CD14-positive monocyte (primary cell): ENCODE results near the gene SPATA13. TPM values are rescaled to one million over a fixed set of nuclear protein-coding genes. Genes with fewer than 3 reads are reported as not detected.

Source experiments
- DNase-seq, 3 donors: peaks; one replicate each; pipeline ENCODE4 v3.0.0-alpha.2; 2011 to 2022
- H2AFZ ChIP-seq: 2 replicates; pipeline ENCODE4 v1.6.0; 2012; ENCODE audit warnings: mild to moderate bottlenecking, low read depth, low read length, inconsistent platforms; ENCODE audit not compliant: insufficient read depth, poor library complexity, severe bottlenecking
- H3K27ac ChIP-seq, 2 donors: 1 replicate in 1 of 2; 2 replicates in 1 of 2; pipeline ENCODE4 v1.5.1; 2012 to 2013; ENCODE audit warnings: low read length in 2 of 2, control low read depth in 1 of 2, inconsistent platforms in 1 of 2, low read depth in 1 of 2, mild to moderate bottlenecking in 1 of 2
- H3K27me3 ChIP-seq, 2 donors: one replicate each; pipeline versions ENCODE4 v1.6.0 to v1.6.1; 2011 to 2013; ENCODE audit warnings: low read length in 2 of 2; ENCODE audit not compliant: control insufficient read depth in 2 of 2, insufficient read depth in 2 of 2
- H3K36me3 ChIP-seq, 2 donors: replicated peaks in 1 of 2; 1 replicate in 1 of 2; 2 replicates in 1 of 2; pipeline versions ENCODE4 v1.5.1 to v1.6.1; 2012 to 2013; ENCODE audit warnings: low read length in 2 of 2, control low read depth in 1 of 2, inconsistent platforms in 1 of 2, mild to moderate bottlenecking in 1 of 2; ENCODE audit not compliant: insufficient read depth in 2 of 2, control insufficient read depth in 1 of 2
- H3K4me1 ChIP-seq, 2 donors: 1 replicate in 1 of 2; 2 replicates in 1 of 2; pipeline versions ENCODE4 v1.5.1 to v1.6.1; 2012 to 2013; ENCODE audit warnings: low read length in 2 of 2, control low read depth in 1 of 2, inconsistent platforms in 1 of 2, mild to moderate bottlenecking in 1 of 2, moderate library complexity in 1 of 2; ENCODE audit not compliant: insufficient read depth in 2 of 2, control insufficient read depth in 1 of 2
- H3K4me2 ChIP-seq: replicated peaks from 2 replicates; pipeline ENCODE3; 2012; ENCODE audit warnings: low read length, moderate library complexity, mild to moderate bottlenecking; ENCODE audit not compliant: poor library complexity, severe bottlenecking; ENCODE audit errors: extremely low read depth
- H3K4me3 ChIP-seq, 3 experiments: fragments of 200-600 bp in 1 of 3; sonication (generic) in 1 of 3; replicated peaks in 1 of 3; 1 replicate in 2 of 3; 2 replicates in 1 of 3; pipeline ENCODE4 v1.5.1; 2011 to 2013; ENCODE audit warnings: low read length in 3 of 3, mild to moderate bottlenecking in 3 of 3, control low read depth in 2 of 3, low read depth in 2 of 3, inconsistent platforms in 1 of 3, moderate library complexity in 1 of 3
- H3K79me2 ChIP-seq: 2 replicates; pipeline ENCODE4 v1.6.0; 2012; ENCODE audit warnings: mild to moderate bottlenecking, control low read depth, inconsistent platforms, low read length, moderate library complexity; ENCODE audit not compliant: insufficient read depth
- H3K9ac ChIP-seq: 2 replicates; pipeline ENCODE4 v1.6.0; 2017; ENCODE audit warnings: low read length, mild to moderate bottlenecking; ENCODE audit not compliant: insufficient read depth, poor library complexity, severe bottlenecking
- H3K9me3 ChIP-seq, 2 donors: replicated peaks in 1 of 2; 1 replicate in 1 of 2; 2 replicates in 1 of 2; pipeline versions ENCODE4 v1.5.1 to v1.6.1; 2012 to 2013; ENCODE audit warnings: low read length in 2 of 2, control low read depth in 1 of 2; ENCODE audit not compliant: control insufficient read depth in 1 of 2, insufficient read depth in 1 of 2
- H4K20me1 ChIP-seq: 2 replicates; pipeline ENCODE4 v1.6.0; 2012; ENCODE audit warnings: mild to moderate bottlenecking, low read length, control low read depth, moderate library complexity; ENCODE audit not compliant: insufficient read depth
- H3K27ac Mint-ChIP-seq, 7 donors: one replicate each; pipeline ENCODE4 v1.8.0; 2020; ENCODE audit warnings: mild to moderate bottlenecking in 7 of 7, mixed read lengths in 7 of 7, moderate library complexity in 6 of 7, inconsistent platforms in 2 of 7
- H3K27me3 Mint-ChIP-seq, 3 donors: one replicate each; pipeline ENCODE4 v1.8.0; 2021 to 2022; ENCODE audit warnings: low read depth in 3 of 3, mild to moderate bottlenecking in 3 of 3, mixed read lengths in 3 of 3, moderate library complexity in 3 of 3, inconsistent platforms in 1 of 3
- H3K36me3 Mint-ChIP-seq, 2 donors: one replicate each; pipeline ENCODE4 v1.8.0; 2020; ENCODE audit warnings: mixed read lengths in 2 of 2, inconsistent platforms in 1 of 2, mild to moderate bottlenecking in 1 of 2
- H3K4me1 Mint-ChIP-seq: one replicate; pipeline ENCODE4 v1.8.0; 2020; ENCODE audit warnings: mild to moderate bottlenecking, mixed read lengths
- H3K4me3 Mint-ChIP-seq, 2 donors: one replicate each; pipeline ENCODE4 v1.8.0; 2020; ENCODE audit warnings: mild to moderate bottlenecking in 2 of 2, mixed read lengths in 2 of 2, moderate library complexity in 1 of 2
- H3K9me3 Mint-ChIP-seq, 7 donors: one replicate each; pipeline ENCODE4 v1.8.0; 2020 to 2022; ENCODE audit warnings: mixed read lengths in 7 of 7, mild to moderate bottlenecking in 6 of 7, moderate library complexity in 6 of 7, inconsistent platforms in 2 of 7
- WGBS: methylation state at CpG from one replicate; pipeline ENCODE4 v1.1.5; 2013; ENCODE audit warnings: missing lambda C conversion rate; ENCODE audit not compliant: insufficient coverage; 5-methylcytosine and 5-hydroxymethylcytosine counted together
- intact Hi-C, 2 donors: fragments of 100-400 bp; cut with micrococcal nuclease; formaldehyde crosslinking; loops; one replicate each; pipeline versions ENCODE4 v1.15.0 to v1.15.1; 2023
- polyA plus RNA-seq, 3 donors: library from polyadenylated mRNA; depleted of rRNA in 1 of 3; unstranded in 2 of 3; stranded (reverse) in 1 of 3; fragments of 300-500 nt in 2 of 3; fragments of >200 nt in 1 of 3; fragmentation: Illumina TruSeq in 2 of 3; gene quantifications; 1 replicate in 2 of 3; 2 replicates in 1 of 3; pipeline ENCODE4 v1.2.3, GENCODE V29; 2012 to 2021
- TF ChIP-seq, protein P1 (sequence below): fragments of 200-600 bp; IDR thresholded peaks from one replicate; pipeline ENCODE4 v1.8.0; 2022; ENCODE audit warnings: antibody characterized with exemption, mild to moderate bottlenecking

Gene SPATA13
- polyA plus RNA-seq, 3 donors = 9.3 to 44.7 (median 11.6) TPM

- no peaks in the 10 kb centered on the region for H4K20me1 ChIP-seq
- no peaks in the 10 kb centered on the region for H3K27me3 ChIP-seq
- H3K36me3 ChIP-seq = no peaks in the 10 kb centered on the region
- TF ChIP-seq, protein P1, sequence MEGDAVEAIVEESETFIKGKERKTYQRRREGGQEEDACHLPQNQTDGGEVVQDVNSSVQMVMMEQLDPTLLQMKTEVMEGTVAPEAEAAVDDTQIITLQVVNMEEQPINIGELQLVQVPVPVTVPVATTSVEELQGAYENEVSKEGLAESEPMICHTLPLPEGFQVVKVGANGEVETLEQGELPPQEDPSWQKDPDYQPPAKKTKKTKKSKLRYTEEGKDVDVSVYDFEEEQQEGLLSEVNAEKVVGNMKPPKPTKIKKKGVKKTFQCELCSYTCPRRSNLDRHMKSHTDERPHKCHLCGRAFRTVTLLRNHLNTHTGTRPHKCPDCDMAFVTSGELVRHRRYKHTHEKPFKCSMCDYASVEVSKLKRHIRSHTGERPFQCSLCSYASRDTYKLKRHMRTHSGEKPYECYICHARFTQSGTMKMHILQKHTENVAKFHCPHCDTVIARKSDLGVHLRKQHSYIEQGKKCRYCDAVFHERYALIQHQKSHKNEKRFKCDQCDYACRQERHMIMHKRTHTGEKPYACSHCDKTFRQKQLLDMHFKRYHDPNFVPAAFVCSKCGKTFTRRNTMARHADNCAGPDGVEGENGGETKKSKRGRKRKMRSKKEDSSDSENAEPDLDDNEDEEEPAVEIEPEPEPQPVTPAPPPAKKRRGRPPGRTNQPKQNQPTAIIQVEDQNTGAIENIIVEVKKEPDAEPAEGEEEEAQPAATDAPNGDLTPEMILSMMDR = no peak
- H3K9ac ChIP-seq = no peak overlapping the region
- H3K4me3 ChIP-seq = no peak overlapping the region
- no peak overlapping the region for H2AFZ ChIP-seq
- Mint-ChIP-seq H3K27me3 (peaks cover 0 to 1% (median 0%) of the 10 kb centered on the region in 3 donors), H3K4me1 (peaks cover 40% of the 10 kb centered on the region), H3K27ac (no peak overlapping the region), H3K36me3 (no peaks in the 10 kb centered on the region), H3K9me3 (peaks cover 0 to 3% (median 0%) of the 10 kb centered on the region in 7 donors), H3K4me3 (no peak overlapping the region)
- no peaks in the 10 kb centered on the region for H3K9me3 ChIP-seq
- 75% methylated on average over 1 of the region's 6 CpGs for WGBS
- no peak overlapping the region for H3K27ac ChIP-seq
- no peak overlapping the region for H3K4me2 ChIP-seq
- H3K4me1 ChIP-seq = peaks cover 17 to 37% of the 10 kb centered on the region in 2 donors
- no peaks in the 10 kb centered on the region for H3K79me2 ChIP-seq
- intact Hi-C loops = loop anchor here in 1 of 2 donors (5.0 kb wide), 1 partner anchor 37 kb away; no protein-coding TSS in a partner anchor
- DNase-seq = no peak
These were observed 84.3 kb downstream of the SPATA13 start for GRCh38 chr13:24244802-24245201.

DNA sequence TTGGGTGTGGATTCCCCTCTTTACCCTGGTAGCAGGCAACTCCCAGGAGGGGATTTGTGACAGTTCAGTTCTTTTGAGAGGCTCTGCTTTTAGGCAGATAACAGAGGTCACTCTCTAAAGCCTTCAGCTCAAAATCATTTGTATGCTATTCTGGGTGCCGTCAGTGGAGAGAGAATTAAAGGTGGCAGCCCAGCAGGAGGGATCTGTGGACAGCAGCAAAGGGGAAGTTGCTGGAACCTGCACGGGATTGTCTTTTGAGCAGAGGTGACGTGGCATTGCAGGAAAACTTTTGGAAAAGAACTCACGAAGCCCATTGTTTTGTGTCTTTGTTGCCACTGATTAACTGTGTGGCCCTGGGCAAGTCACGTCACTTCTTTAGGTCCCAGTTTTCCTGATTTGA is 86.5 kb downstream of the SPATA13 start:
- peaks cover 35 to 53% of the 10 kb centered on the region in 2 donors for H3K4me1 ChIP-seq
- DNase-seq = no peak
- Mint-ChIP-seq H3K9me3 (peaks cover 0 to 3% (median 0%) of the 10 kb centered on the region in 7 donors), H3K27me3 (peaks cover 0 to under 1% (median 0%) of the 10 kb centered on the region in 3 donors), H3K36me3 (no peaks in the 10 kb centered on the region), H3K4me1 (peaks cover 58% of the 10 kb centered on the region), H3K4me3 (no peak overlapping the region), H3K27ac (peak overlapping the region in 3 of 7 donors; percentile 6 to 67 (median 58))
- no peak overlapping the region for H3K4me3 ChIP-seq
- H4K20me1 ChIP-seq = no peaks in the 10 kb centered on the region
- no peak overlapping the region for H3K4me2 ChIP-seq
- no peaks in the 10 kb centered on the region for H3K36me3 ChIP-seq
- H3K27me3 ChIP-seq = no peaks in the 10 kb centered on the region
- H3K79me2 ChIP-seq = no peaks in the 10 kb centered on the region
- intact Hi-C loops = loop anchor here in 1 of 2 donors (5.0 kb wide), 1 partner anchor 35 kb away; no protein-coding TSS in a partner anchor
- TF ChIP-seq, protein P1 = no peak
- WGBS = 51% methylated on average over 3 of the region's 5 CpGs
- no peak overlapping the region for H2AFZ ChIP-seq
- no peak overlapping the region for H3K9ac ChIP-seq
- H3K27ac ChIP-seq = no peak overlapping the region
- H3K9me3 ChIP-seq = no peaks in the 10 kb centered on the region
